Umbilical cord (tissue), 2 donors: Measurements from ENCODE around the gene GLB1L2. TPM values are rescaled to one million over a fixed set of nuclear protein-coding genes. Genes with fewer than 3 reads are reported as not detected.
A peak's percentile ranks its signal among the peaks of the same experiment; 100 is the strongest.
"Not testable (repeated sequence)": the region's sequence is repeated elsewhere in the genome, so short reads cannot be mapped to it uniquely, and the experiment has no call there.

Experiments used
- DNase-seq: peaks from one replicate; pipeline ENCODE4 v3.0.0-alpha.2; 2015; ENCODE audit warnings: low spot score
- total RNA-seq: library from RNA; depleted of rRNA; stranded (reverse); fragments of >200 nt; gene quantifications from one replicate; pipeline ENCODE4 v1.2.3, GENCODE V29; 2014; ENCODE audit warnings: low replicate concordance; ENCODE audit not compliant: insufficient read depth

GLB1L2 gene
- total RNA-seq, 1 donor from 2014 or later = 32.3 TPM

GRCh38 chr11:134328433-134328832, 3.4 kb upstream of the GLB1L2 start:
- no peak for DNase-seq

DNA sequence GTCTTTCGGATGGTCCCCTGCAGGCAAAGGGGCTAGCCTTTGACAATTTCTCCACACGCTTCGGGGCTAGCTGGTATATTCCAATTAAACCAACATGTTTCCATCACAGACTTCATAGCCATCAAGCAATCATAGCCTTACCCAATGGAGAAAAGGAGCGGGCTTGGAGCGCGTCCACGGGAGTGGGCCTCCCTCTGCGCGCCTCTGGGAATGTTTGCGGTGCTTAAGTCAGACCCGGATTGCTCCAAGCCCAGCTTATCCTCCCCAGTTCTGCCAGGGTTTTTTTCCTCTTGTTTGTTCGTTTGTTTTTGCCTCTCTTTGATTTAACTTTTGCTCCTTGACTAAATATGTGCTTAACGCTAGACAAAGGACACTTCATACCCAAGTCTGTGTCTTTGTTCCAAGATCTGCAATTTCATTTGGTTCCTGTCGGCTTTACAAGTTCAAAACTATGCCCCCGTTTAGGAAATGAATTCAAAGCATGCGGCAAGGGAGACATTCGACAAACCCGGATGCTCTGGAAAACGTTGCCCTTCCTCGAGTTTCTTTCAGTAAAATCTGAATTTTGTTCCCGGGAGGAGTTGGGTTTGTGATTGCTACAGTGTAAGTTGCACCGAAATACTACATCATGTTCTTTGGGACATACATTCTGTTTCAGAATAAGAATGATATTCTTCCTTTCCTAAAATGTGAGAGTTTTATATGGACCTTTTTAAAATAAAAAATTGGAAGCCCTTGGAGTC, 1.0 kb upstream of the GLB1L2 start:
- no peak for DNase-seq

GRCh38 chr11:134332189-134332631, 422 bp downstream of the GLB1L2 start:
- DNase-seq = no peak

- DNase-seq = no peak
Measured at GRCh38 chr11:134332782-134333181, 994 bp downstream of the GLB1L2 start.

DNA sequence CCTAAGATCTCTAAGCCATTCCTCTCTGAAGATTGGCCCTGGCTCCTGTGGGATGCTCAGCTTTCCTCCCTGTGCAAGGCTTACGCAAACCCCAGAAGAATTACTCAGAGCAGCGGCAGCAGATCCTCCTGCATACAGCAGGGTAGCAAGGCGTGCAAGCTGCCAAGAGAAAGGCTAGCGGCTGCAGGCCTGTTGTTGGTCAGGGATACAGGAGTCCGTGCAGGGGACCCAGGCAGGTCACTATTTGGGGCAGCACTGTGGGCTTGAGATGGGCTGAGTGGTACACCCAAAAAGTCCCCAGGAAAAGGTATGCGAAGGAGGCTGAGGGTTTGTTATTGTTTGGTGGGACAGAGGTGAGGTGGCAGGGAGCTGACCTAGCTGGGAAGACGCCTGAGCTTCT, 1.5 kb downstream of the GLB1L2 start:
- peak; percentile 38 for DNase-seq

GRCh38 chr11:134333946-134334345, 2.2 kb downstream of the GLB1L2 start:
- DNase-seq = no peak

GRCh38 chr11:134334796-134335571, 3.2 kb downstream of the GLB1L2 start:
- DNase-seq = no peak

- no peak for DNase-seq
Measured at GRCh38 chr11:134337051-134337450, 5.3 kb downstream of the GLB1L2 start.

DNA sequence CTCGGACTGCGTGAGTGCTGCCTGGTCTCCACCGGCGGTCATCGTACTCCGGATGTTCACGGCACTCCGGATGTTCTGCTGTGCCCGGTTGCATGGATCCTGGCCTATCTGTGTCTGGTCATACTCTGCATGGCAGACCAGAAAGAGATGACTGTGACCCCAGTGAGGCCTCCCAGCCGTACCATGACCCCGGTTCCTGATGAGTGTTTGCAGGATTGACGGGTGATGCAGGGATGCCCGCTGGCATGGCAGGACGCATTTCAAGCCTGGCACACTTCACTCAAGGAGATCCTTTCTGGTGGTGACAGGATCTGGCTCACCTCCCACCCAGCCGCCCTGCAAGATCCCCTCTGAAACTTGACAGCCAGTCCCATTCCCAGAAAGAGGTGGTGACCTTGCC, 6.3 kb downstream of the GLB1L2 start:
- no peak for DNase-seq

- DNase-seq = no peak
Measured at GRCh38 chr11:134338654-134339053, 6.9 kb downstream of the GLB1L2 start.

DNA sequence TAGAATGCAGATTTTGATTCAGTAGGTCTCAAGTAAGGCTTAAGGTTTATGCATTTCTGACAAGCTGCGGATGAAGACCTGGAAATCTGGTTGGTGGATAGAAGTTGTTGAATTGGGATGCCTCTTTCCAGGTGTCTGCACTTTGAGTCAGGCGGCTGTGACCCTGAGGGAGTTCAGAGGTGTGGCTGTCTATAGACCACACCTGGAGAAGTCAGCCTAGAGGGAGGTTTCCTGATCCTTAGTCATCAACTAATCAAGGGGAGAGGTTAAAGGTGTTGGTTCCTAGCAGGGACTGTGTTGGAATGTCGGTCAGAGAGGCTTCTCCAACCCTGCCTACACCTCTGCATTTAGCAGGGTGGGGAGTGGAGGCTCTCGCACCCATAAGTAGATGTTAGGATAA, 8.0 kb downstream of the GLB1L2 start:
- DNase-seq = no peak

GRCh38 chr11:134340354-134340964, 8.7 kb downstream of the GLB1L2 start:
- peak; percentile 27 for DNase-seq

DNA sequence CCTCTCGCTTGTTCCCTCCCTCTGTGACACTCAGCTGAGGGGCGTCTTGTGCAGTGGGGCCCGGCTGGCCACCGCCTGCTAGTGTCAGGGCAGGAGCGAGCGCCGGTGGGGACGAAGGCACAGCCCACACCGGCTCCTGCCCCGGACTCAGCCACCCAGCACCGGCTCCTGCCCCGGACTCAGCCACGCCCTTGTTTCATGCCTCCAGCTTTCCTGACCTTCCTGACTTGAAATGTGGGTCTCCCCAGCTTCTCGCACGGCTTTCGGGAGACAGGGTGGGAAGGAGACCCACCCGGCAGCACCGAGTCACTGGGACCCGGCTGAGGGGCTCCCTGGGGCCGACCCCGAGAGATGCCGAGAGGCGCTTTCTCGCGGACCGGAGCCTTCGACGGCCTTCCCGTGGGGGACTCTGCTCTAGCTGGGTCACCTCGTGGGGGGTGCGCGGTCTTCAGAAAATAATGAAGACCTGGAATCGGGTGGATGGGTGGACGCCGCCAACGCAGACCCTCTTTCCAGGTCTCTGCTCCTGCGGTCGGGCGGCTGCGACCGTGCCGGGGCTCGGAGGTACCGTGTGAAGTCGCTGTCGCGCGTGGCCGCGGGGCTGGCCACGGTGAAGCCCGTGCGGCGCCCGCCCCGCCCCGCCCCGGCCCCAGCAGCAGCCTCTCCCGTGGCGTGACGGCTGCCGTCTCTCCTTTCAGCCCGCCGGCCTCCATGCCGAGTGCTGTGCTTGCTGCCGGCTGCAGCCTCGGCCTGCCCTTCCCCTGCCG, 10.2 kb downstream of the GLB1L2 start:
- DNase-seq = no peak

GRCh38 chr11:134342572-134343340, 11.0 kb downstream of the GLB1L2 start:
- DNase-seq = no peak

- no peak for DNase-seq
Measured at GRCh38 chr11:134343646-134344045, 11.9 kb downstream of the GLB1L2 start.

- DNase-seq = not testable (repeated sequence)
Measured at GRCh38 chr11:134344497-134345236, 12.9 kb downstream of the GLB1L2 start.

GRCh38 chr11:134345237-134345550, 13.4 kb downstream of the GLB1L2 start:
- DNase-seq = no peak

DNA sequence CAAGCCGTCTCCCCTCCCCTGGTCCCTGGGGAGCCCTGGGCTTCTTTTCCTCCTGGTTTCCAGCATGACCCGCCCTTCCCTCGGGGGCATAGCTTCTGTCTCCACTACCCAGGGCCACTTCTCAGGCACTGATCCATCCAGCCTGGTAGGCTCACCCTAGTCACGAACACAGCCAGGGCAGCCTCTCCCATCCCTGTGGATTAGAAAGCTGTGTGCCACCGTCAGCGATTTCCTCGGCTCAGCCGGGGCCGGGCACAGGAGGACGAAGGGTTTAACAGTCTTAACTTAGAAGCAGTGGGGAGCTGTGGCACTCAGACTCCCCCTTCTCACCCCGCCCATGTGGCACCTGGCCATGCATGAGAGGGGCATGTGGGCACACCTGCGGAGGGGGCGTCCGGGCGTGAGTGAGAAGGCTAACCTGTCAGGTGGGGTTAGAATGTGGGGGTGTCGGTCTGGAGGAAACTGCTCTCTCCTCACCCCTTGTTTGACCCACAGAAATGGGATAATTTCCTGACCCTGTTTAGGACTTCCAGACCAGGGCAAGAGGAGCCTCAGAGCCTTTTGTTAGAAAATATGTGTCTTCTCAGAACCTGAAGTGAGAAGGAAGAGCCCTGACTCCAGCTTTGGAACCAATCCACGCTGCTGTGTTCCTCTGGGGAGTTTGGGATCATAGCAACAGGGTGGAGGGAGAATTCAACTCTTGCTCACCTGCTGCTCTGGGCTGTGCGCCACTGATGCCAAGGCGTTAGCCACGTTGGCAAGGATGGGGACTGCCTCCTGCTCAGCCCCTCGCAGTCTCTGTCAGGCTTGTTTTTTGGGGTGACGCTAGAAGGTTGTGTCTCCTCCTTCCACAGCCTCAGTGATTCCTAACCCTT, 14.6 kb downstream of the GLB1L2 start:
- DNase-seq = no peak

- DNase-seq = no peak
Measured at GRCh38 chr11:134346976-134347350, 15.2 kb downstream of the GLB1L2 start.

GRCh38 chr11:134347441-134347840, 15.7 kb downstream of the GLB1L2 start:
- no peak for DNase-seq
